T-helper 1 cell treated with Interleukin-12 subunit alpha and Interleukin-12 subunit beta and Interleukin-4 antibody, amounts not matched to agents 30 ng/mL and 1 ng/mL, for 36 hours (primary cell): ENCODE measurements around the gene SYT17. TPM values are rescaled to one million over a fixed set of nuclear protein-coding genes. Genes with fewer than 3 reads are reported as not detected.

Experiments
- intact Hi-C: fragments of 100-400 bp; cut with micrococcal nuclease; formaldehyde crosslinking; loops from one replicate; pipeline ENCODE4 v1.15.1; 2024
- total RNA-seq: library from RNA; stranded (reverse); gene quantifications from 2 replicates; pipeline ENCODE4 v1.2.3, GENCODE V29; 2022

SYT17 gene
- total RNA-seq, 1 donor from 2014 or later: not detected

GRCh38 chr16:19242186-19242585 lies 74.1 kb downstream of the SYT17 start:
- intact Hi-C loops: no loop called here

DNA sequence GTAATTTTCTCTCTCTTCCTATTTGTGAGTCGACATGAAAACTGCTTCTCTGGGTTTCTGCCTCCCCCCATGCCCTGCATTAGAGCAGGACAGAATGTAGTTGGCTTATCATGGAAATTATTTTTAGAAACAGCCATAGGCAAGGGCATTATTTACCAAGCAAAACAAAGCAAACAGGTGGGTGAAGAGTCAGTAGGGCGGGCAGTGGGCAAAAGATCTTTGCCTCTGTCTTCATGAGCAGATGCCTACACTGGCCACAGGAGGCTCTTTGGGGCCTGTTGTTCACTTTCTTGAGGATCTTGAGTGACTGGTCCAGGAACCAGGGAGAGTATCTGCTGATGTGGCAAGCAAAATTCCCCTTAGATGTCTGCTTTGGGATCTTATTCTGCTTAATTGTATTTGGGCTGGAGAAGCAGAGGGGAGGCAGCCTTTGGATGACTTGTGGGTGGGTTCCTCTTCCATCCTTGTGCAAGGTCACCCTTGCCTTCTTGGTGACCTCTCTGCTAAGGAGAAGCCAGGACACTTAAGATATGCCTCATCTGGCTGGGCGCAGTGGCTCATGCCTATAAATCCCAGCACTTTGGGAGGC lies 75.0 kb downstream of the SYT17 start:
- intact Hi-C loops: no loop called here

GRCh38 chr16:19245326-19245925 lies 77.4 kb downstream of the SYT17 start:
- intact Hi-C loops: no loop called here

- intact Hi-C loops: no loop called here
Observed at GRCh38 chr16:19252904-19253303, 84.9 kb downstream of the SYT17 start.

DNA sequence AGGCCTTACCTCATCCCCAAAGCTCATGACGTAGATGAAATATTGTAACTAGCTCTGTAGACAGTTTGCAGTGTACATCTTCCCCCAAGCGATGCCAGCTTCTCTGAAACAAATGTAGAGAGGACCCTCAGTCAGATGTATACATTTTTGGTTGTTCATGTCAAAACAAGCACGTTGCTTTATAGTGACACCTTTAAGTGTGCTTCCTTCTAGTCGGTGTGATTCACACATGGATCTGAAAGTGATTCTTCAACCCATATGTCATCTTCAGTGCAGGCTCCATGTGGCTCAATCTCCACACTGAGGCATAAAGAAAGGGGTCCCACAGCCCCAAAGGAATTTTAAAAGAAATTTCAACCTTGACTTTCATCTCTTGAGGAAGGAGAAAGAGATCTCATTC lies 86.6 kb downstream of the SYT17 start:
- intact Hi-C loops: no loop called here

GRCh38 chr16:19264123-19264673 lies 96.2 kb downstream of the SYT17 start:
- intact Hi-C loops: no loop called here

DNA sequence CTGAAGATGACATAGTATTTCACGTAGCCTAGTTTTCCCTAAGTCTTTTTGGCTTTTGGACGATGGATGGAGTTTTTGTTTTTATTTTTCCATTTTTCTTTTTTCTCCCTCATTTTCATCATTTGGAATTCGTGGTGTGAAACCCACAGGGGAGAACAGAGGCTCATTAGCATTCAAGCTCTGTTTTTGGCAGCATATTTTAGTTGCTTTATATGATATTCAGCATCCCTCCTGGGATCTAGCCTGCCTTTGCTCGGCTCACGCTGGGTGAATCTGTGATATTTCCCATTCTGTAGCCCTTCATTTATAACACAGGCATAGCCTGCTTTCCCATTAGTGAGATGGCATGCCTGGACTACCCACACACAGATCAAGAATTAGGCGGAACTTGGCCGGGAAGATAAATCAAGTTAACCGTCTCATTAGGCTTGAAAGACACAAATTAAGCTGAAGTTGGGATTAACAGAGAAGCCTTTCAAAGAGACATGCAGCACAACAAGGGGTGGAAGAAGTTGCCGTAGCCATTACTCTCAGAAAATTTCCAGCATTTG lies 97.4 kb downstream of the SYT17 start:
- intact Hi-C loops: no loop called here

GRCh38 chr16:19266774-19267173 lies 98.7 kb downstream of the SYT17 start:
- intact Hi-C loops: no loop called here

- intact Hi-C loops: no loop called here
Observed at GRCh38 chr16:19269098-19269497, 101.1 kb downstream of the SYT17 start.

GRCh38 chr16:19274165-19274797 lies 106.2 kb downstream of the SYT17 start:
- intact Hi-C loops: no loop called here

- intact Hi-C loops: no loop called here
Observed at GRCh38 chr16:19278403-19278802, 110.4 kb downstream of the SYT17 start.

DNA sequence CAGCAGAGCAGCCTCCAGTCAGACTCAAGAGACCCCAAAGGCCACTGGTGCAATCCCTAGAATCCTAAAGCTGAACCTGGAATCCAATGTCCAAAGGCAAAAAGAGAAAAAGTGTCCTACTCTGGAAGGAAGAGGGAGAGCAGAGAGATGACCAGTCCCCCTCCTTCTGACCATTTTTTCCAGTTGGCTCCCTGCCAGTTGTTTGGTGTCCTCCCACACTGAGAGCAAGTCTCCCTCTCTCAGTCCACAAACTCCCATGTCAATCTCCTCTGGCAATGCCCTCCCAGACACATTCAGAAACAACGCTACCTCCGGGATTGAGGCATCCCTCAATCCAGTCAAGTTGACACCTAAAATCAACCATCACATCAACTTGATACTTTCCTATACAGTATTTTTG lies 113.2 kb downstream of the SYT17 start:
- intact Hi-C loops: no loop called here

- intact Hi-C loops: no loop called here
Observed at GRCh38 chr16:19282101-19282500, 114.1 kb downstream of the SYT17 start.

- intact Hi-C loops: no loop called here
Observed at GRCh38 chr16:19283637-19284036, 115.6 kb downstream of the SYT17 start.

GRCh38 chr16:19284207-19284606 lies 116.2 kb downstream of the SYT17 start:
- intact Hi-C loops: no loop called here

DNA sequence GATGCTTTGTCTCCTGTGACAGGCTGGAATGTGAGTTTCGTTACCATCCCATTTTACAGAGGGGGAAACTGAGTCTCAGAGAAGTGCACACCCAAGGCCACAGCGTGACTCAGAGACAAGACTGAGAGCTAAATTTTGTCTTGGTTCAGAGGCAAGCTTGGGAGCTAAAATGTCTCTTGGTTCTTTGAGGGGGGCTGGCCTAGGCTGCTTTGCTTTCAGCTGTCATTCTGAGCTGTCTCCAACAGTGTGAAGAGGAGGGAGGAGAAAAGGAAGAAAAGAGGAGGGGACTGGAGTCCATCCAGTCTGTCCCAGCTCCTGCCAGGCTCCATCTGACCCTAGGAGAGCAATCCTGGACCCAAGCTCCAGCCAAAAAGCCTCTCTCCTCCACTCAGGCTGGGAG lies 117.4 kb downstream of the SYT17 start, which contains the start of gene CLEC19A:
Gene CLEC19A, plus strand, starts transcription at position 301 of the 400 bp plus-strand sequence. CDS start 121 bp downstream, outside the sequence.
- intact Hi-C loops: no loop called here

DNA sequence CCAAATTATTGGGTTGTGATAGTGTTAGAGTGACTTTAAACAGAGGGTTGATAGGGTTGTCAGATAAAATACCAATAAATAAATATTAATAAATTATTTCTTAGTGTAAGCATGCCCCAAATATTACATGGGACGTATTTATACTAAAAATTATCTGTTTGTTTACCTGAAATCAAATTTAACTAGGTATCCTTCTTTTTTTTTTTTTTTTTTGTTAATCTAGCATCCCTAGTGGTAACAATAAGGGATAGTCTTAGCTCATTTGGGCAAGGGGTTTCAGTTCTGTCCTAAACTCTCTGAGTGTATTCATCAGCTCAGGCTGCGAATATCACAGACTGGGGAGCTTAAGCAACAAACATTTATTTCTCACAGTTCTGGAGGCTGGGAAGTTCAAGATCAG lies 118.8 kb downstream of the SYT17 start:
- intact Hi-C loops: no loop called here

GRCh38 chr16:19287241-19287640 lies 119.2 kb downstream of the SYT17 start:
- intact Hi-C loops: no loop called here

DNA sequence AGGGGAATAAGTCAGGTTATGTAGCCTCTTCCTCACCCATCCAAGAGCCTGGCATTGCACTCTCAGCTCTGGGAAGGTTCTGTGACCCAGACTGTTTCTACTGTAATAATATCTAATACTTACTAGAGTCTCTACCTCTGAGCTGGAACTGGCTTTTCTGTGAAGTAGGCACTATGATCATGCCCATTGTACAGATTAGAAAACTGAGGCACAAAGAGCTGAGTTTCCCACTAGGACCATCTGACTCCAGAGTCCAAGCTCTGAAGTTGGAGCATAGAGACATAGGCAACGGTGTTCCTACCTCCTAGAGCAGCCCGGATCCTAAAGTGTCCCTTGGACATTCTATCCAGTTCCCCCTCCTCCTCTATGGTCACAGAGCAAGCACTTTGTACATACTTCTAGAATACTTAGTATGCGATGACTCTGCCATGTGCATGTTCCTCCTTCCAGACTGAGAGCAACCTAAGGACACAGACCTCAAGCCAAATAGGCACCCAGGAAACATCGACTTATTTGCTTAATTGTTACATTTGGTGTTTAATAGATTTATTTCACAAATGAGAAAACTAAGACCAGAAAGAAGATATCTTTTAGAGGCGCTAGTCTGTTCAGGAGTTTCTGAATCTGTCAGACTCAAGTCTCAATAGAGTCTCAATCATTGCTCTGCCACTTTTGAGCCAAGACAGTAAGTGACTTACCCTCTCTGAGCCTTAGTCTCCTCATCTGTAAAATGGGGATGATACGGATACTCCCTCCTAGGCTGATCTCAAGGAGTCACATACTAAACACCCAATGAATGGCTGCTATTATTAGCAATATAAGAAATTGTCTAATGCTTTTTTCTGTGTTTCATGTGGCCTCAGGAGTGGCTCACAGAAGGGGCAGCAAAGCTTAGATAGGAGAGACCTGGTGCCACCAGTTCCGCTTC lies 121.1 kb downstream of the SYT17 start:
- intact Hi-C loops: no loop called here

DNA sequence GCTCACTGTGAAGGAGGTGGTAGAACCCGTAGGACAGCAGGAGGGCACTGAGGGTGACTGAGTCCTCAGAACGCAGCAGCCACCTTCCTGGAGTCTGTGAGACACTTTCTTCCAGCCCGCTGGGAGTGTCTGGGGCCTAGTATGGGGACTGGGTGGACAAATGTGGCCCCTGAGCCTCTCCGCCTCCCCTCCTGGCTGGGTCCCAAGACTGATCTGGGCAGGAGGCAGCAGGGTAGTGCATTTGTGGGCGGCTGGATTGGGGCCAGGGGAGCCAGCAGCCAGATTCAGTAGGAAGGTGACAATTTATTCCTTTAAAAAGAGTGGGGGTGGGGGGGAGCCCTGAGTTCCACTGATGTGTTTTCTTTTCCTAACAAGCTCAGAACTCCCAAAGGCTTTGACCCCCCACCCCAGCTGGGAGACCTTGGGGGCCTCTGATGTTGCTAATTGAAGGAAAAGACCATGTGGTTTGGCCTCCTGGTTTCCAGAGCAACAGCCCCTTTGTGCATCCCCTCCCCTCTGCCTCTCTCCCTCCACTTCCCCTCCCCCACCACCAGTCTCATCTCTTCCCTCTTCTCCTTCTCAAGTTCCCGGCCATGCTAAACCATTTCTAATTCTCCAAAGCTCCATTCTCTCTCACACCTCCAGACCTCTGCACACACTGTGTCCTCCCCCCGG lies 121.9 kb downstream of the SYT17 start:
- intact Hi-C loops: no loop called here

DNA sequence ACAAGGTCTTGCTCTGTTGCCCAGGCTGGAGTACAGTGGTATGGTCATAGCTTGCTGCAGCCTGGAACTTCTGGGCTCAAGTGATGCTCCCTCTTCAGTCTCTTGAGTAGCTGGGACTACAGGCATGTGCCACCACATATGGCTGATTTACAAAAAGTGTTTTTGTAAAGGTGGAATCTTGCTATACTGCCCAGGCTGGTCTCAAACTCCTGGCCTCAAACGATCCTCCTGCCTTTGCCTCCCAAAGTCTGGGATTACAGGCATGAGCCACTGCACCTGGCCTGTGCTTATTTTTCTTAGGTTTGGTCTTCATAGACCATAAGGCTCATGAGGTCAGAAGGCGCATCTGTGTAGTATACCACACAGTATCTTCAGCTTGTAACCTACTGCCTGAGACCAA lies 122.8 kb downstream of the SYT17 start:
- intact Hi-C loops: no loop called here
